NCI-H1105 (cell line): Measurements from ENCODE around the gene ENC1.
A peak's percentile ranks its signal among the peaks of the same experiment; 100 is the strongest.

Experiments
- DNase-seq: peaks from one replicate; lab custom pipeline; 2025; lab: John Stamatoyannopoulos, UW

ENC1 gene

DNA sequence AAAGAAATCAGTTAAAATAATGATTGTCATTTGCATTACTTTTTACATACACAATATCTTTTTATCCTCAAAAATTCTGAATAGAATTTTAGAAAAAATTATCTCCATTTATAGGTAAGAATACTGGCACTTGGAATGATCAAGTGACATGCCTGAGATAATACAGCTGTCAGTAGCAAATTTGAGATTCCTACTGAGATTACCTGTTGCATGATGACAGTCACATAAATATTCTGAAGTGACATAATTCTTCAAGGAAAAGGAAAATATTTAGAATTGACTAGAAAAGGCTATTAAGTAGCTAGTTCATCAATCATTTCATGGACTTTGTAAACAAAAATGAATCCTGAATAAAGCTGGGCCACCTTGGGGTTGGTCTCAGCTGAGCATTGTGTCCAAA, 15.2 kb upstream of the ENC1 start:
- no peak for DNase-seq

DNA sequence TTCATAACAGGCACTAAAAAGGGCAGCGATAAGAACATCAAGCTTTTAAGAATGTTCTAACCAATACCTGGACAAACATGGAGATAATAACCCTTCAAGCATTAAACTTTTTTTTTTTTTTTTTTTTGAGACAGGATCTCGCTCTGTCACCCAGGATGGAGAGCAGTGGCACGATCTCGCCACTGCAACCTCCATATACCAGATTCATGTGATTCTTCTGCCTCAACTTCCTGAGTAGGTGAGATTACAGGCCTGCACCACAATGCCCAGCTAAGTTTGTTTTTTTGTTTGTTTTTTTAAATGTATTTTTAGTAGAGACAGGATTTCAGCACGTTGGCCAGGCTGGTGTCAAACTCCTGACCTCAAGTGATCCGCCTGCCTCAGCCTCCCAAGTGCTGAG, 14.7 kb upstream of the ENC1 start:
- no peak for DNase-seq

DNA sequence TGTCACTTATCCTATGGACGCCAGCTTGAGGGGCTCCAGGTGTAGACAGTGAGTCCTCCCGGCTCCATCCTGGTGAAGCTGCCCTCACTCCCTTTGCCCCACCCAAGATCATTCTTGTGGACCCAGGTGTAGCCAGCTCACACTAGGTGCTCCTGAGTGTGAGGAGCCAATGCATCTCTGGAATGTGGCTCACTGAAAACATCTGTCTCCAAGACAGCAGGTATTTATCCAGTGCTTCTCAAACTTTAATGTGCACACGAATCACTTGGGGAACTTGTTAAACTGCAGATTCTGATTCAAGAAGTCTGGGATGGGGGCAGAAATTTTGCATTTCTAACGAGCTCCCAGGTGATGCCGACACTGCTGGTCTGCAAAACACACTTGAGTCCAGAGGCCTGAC, 13.5 kb upstream of the ENC1 start:
- no peak for DNase-seq

DNA sequence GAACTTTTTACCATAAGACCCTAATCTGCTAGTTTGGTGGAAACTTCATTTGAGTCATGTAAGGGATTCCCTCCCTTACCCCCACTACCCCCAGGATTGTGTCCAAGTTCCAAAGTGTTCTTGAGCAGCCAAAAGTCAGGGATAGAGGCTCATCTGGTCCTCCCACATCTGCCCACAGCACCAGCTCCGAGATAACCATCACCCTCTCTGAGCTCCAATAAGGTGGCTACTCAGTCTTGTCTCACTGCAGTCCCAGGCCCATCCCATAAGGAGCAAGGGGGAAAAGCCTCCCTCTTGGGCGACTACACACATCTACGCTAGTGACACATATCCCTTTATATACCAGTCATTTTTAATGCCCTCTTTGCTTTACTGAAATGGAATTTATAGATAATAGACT, 12.0 kb upstream of the ENC1 start:
- no peak for DNase-seq

DNA sequence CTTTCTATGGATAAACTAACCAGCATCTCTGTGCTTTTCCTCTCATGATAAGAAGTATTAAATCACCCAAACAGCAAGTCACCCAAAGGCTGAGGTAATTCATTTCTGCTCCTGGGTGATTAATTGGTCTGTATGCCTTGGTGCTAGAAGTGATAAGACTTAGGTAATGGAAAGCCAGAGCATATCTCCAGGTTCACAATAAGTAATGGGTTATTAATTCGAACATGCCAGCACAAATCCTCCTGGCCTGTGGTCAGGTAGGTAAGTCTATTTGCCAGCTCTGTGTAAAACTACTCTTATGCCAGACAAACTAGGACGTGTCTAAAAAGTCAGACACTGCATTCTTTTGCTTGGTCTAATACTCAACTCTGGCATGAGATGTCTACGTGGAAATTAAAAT, 11.2 kb upstream of the ENC1 start:
- no peak for DNase-seq

DNA sequence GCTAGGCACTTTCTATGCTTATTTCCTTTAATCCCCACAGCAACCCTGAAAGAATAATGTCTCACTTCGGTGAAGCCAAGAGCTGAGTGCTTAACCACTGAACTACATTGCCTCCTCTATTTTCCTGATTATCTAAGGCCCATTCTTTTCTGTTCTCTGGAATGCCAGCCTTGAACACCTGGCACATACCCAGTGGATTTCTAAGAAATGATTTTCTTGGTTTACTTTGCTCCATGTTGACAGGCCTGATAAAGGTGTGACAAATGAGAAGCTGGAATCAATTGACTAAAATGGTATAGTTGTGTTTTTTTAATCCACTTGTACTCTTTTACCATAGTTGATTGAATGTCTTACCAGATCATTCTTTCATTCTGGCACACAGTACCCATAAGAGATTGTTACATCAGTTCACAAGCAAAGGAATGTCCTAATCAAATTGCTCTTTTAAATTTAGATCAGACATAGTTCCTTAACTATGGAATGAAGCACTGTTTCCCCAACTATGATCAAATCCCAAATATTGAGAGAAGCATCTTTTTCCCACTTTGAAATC, 9.0 kb upstream of the ENC1 start:
- no peak for DNase-seq

DNA sequence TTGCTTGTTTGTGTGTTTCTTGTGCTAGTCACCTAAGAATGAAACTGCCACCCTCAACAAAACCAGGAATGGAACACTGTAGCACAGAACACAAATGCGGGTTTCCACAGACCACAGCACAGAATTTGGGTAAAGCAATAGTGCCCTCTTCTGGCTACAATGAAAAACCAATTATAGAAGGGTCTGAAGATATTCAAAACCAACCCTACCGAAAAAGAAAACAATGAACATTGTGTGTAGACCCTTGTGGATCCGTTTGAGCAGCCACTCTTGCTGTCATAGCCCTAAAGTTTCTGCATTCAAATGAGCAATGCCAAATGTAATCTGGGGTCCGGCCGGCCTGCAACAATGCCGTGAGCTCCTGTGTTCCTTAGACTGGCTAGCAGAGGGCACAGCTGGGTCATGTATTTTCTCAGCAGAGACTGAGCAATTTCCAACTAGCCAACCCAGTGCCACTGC, 8.3 kb upstream of the ENC1 start:
- DNase-seq, result peak; percentile 29

DNA sequence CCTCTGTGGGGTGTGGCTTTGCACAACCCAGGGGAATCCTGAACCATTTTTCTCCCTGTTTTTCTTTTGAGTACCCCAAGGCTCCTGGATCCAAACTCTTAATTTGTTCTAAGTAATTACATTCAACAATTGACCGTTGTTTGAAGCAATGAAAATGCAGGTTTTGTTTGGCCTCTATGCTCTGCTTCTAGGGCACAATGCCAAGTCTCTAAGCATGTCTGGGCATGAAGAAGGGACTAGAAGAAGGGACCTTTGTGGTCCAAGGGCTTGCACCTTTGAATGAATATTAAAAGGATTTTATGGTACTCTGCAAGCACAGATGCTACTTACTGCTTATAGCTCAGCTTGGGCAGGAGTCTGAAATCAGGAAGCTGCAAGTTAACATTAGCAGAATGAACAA, 6.6 kb upstream of the ENC1 start:
- DNase-seq, result peak; percentile 67

DNA sequence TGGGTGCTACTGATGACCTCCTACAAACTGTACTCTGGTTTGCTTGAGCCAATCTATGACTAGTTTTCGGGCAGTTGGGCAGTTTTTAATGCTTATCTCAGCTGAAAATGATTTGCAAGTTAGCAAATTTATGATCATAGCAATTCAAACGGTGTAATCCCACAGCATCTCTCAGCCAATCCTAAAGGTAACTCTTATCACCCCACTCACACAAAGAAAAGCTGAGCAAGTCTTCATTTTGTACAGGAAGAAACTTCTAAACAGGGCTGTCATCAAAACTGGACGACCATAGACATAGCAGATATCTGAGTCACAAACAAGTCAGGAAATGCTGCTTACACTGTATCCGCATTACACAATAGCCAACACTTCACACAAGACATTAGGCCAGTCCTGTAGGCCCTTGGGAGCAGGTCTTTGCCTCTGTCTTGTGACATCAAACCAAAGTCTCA, 2.6 kb upstream of the ENC1 start:
- no peak for DNase-seq

DNA sequence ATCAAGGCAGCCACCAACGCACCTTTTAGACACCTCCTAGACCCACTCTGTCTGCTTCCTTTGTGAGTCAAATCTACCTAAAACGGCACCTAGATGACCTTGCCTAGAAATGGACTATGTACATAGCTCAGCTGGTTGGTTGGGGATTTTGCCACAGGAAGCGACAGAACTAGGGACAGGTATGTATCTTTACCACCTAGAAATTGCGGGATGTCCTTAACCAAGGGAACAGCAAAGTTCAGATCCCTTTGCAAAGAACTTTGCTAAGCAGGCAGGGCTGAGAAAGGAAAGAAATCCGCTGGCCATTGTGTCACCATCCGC, 2.0 kb upstream of the ENC1 start:
- DNase-seq, result no peak

DNA sequence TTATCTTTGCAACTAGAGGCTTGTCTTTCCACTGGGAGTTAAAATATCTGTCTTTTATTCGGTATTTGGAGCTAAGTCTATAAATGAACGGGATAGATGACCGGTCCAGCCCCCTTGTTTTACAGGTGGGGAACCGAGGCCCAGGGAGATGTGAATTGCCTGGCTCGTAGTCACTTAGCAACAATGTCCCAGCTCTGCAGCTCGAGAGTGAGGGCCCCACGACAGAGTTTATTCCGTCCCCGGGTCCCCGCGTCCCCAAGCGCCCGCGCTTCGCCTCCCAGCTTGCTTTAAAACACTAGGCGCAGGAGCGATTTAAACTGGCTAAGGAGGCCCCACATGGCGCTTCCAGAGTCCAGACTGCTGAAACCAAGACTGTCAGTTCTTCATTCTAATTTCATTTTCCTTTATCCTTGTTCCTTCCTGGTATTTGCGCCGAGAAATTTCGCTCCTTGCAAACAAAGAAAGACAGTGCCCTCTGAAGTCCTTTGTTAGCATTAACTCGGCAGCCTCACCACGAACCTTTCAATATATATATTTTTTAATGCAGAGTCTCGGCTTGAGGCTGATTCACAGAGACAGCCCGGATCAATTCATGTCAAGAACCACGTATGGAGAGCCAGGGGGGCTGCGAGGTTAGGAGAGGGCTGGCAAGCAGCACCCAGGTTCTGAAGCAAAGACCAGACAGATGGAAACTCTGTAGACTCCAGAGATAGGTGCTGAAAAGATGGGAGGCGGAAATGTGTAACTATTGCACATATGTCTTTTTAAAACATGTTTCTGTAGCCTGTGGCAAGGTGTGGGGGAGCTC, 1.4 kb upstream of the ENC1 start:
- DNase-seq, result no peak

DNA sequence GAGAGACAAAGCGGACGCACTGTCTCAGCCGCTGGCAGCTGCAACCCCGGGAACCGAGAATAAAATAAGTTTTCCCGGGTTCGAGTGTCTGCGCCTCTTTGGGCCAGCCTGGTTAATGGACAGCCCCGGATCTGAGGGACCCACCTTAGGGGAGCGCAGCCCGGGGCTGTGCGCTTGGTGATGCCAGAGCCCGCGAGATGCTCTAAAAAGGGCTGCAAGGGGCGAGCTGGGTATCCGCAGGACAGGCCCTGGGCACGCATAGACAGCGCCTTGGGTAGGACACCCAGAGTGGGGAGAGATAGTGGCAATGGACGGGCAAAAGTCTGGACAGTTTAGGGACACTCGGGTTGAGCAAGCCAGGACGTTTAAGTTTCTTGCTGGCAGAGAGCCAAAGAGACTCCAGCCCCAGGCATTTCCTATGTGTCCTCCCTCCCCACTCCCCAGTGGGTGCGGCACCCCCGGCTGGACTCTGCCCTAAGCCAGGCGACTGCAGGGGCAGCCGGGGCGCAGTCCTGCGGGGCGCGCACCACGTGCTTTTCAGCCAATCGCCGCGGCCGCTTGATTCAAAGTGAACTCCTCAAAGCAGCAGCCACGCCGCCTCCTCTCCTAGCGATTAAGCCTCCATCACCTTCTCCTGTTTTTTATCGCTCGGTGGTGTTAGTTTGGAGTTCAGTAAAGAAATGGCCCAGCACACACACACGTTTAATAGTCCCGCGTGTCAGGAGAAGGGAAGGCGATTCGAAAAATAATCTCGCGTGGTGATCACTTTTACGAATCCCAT, 616 bp upstream of the ENC1 start:
- no peak for DNase-seq

DNA sequence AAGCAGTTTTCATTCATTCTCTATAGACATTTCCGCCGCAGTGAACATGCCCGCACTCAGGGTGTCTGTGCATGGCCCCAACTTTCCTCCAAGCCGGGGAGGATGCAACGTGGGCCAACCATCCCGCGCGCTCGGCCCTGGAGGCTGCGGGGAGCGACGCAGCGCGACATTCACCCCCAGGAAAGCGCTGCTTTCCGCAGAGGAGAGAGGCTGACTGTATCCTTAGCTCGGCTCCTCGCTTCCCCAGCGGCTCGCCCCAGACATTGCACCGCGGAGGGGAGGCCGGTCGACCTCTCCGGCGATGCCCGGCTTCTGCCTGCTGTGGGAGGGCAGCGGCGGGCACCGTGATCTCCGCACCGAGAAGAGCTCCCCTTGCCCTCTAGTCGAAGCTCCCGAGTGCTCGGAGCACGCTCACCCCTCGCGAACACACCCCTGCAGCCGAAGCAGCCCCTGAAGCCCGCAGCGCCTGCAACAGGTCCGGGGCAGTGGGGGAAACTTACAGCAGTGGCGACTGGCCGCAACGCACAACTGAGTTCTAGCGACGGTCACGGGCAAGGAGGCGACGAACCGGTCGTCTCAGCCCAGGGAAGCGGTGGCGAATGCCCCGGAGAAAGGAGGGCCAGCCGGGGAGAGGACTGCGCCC, 600 bp downstream of the ENC1 start:
- DNase-seq, result peak; percentile 24

DNA sequence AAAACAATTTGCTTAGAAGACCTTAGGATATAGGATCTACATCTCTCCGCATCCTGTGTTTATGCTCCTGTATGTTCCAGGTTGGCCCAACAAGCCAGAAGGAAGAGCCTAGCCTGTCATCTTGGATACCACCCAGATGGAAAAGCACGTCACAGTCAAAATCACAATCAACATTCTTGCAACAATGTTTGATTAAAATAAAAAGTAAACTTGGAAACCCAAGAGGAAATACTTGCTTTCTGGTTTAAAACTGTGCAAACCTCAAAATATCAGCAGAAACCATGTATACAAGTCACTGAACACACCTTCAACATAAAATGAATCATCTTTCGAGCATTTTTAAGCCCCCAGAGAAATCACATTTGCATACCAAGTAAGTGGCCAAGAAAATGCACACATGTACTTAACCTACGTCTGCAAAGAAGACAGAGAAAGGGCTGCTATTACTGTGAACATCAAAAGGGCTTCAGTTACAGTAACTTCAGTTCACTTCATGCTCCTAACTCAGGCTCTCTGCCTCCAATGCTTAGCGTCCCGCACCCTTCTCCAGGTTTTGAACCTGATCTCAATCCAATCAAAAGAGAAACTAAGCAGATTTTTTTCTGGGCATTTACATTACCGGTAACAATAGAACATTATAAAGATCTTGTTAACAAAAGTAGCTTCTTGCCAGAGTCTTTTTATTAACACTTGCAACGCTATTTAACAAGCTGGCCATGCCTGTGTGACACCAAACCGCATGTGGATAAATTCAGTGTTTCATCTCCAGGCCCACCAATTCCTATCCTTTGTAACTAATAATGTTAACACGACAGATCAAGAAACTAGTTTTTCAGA, 1.3 kb downstream of the ENC1 start:
- no peak for DNase-seq

DNA sequence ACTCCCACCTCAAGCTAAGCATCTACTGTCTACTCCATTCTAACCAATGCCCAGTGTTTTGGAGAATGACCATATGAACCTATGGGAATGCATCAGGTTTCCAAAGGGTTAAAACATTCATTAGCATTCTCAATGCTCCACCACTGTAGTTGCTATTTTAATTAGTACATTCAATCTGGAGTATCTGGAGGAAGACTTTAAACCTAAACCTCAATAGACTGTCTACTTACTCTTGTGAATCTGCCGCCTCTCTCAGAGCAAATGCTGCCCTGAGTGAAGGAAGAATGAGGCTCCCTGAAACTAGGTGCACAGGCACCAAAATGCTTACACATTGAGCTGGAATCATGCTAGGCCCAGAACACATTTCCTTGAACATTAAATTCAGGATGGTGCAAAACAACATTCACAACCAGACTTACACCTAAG, 2.0 kb downstream of the ENC1 start:
- DNase-seq, result no peak

DNA sequence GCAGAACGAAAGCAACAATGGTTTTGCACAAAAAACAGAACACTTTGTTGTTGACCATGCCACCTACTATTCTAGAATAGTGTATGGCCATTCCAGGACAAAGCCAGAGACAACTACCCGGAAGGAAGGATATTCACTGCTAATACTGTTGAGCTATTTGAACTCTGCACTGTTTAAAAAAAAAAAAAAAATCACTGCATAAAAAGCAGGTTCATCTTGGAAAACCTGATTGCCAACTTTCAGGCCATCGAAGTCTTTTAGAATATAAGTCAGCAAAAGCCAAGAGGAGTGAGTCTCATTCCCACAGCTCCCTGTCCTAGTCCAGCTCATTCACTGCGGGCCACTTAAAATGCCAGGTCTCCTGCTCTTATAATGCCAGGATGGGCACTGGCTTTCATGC, 4.0 kb downstream of the ENC1 start:
- DNase-seq, result no peak

DNA sequence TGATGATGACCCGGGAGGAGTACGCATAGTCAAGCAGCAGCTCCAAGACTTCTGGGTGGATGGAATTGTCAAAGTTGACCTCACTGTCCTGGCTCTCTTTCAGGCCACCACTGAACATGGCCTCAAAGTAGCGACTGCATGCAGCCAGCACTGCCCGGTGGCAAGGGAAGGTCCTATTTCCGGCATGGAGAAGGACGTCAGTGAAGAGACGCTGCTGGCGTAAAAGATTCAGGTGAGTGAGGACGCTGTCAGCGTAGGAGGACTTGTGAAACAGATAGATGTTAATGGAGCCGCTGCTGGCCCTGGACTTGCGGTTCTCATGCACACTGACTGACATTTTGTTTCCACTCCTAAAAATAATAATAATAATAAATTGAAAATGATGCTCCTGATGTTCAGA, 4.4 kb downstream of the ENC1 start:
- DNase-seq, result no peak

DNA sequence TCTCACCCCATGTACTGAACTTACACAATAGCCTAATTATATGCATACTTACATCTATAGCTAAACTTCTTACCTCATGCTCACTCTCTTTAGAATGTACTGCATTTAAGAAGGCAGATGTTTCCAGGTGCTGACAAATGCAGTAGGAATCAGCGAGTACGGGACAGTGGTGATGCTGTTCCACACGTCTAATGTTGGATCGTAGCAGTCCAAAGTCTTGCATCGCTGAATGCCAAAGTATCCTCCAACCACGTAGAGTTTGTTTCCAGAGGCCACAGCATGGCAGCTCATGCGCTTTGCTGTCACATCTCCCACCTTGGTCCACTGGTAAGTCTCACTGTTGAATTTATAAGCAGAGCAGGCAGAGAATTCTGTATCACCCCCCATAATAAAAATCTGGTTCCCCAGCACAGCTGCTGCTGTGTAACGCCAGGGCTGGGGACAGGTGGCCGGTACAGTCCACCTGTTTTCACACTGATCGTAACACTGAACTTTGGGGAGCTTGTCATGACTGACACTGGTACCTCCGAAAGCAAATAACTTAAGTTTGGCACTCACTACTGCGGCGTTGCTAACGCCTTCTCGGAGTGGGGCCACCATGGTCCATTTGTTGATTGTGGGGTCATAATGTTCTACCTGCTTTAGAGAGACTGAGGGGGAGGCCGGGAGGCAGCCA, 5.8 kb downstream of the ENC1 start:
- no peak for DNase-seq

DNA sequence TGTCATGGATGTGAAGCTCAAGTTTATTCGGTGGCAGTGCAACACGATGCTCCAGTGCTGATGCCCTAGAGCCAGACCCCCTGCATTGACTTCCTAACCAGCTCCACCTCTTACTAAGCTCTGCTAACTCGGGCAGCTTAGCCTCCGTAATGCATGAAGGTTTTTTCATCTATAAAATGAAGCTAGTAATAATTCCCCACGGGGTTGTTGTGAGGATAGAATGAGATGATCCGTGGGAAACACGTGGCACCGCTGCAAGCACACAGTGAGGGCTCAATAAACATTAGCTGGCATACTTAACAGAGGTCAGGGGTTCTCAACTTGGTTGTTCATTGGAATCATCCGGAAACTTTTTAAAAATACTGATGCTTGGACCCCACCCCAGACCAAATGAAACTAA, 6.8 kb downstream of the ENC1 start:
- DNase-seq, result no peak

DNA sequence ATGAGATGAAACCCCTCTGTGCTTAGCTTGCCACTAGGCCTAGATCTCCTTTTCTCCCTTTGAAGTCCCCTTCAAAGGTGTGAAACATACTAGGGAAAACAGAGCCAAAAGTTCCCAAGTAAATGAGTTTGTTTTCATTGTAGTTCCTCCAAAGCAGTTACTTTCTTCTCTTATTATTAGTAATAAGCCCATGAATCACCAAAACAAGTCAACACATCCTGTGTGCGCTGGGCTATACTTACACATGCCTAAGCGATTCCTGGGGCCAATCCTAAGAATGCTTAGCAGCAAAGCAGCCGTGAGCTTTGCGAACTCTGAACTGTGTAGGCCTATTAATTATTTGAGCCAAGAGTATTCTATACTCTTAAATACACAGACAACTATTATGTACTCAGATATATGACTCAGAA, 7.6 kb downstream of the ENC1 start:
- no peak for DNase-seq
